GM21515 (cell line): Measurements from ENCODE around the gene TBX1.

Source experiments
- ATAC-seq: cut with Tn5 transposase; IDR thresholded peaks from one replicate; pipeline ENCODE4 v1.9.1; 2021; ENCODE audit not compliant: unreplicated experiment

TBX1 gene

DNA sequence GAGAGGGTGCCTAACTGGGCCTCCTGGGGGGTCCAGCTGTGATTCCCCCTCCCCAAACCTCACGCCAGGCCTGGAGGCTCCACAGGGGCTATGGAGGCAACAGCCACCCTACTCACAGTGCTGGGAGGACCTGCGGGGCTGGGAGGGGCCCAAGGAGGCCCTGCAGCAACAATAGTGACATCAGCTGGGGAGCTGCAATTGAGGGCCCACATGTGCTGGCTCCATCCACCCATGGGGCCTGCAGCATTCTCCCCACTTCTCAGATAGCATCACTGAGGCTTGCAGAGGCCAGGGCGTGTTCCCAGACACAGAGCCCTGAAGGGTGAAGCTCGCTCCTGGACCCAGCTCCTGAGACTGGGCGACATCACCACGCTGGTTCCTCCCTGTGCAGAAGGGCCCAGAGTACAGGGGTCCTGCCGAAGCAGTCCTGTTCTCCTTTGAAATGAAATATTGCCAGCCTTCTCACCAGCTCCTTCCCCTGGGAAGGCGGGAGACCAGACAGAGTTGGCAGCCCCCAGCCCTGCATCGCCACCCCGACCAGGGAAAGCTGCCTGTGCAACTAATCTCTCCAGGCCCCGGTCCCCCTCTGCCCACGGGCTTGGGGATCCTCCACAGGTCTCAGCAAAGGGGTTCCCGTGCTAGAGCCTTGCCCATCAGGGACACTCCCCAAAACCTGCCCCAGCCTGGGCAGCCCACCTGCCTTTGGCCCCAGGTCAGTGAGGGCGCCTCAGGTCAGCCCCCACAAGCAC, 8.9 kb upstream of the TBX1 start:
- ATAC-seq, result no peak

DNA sequence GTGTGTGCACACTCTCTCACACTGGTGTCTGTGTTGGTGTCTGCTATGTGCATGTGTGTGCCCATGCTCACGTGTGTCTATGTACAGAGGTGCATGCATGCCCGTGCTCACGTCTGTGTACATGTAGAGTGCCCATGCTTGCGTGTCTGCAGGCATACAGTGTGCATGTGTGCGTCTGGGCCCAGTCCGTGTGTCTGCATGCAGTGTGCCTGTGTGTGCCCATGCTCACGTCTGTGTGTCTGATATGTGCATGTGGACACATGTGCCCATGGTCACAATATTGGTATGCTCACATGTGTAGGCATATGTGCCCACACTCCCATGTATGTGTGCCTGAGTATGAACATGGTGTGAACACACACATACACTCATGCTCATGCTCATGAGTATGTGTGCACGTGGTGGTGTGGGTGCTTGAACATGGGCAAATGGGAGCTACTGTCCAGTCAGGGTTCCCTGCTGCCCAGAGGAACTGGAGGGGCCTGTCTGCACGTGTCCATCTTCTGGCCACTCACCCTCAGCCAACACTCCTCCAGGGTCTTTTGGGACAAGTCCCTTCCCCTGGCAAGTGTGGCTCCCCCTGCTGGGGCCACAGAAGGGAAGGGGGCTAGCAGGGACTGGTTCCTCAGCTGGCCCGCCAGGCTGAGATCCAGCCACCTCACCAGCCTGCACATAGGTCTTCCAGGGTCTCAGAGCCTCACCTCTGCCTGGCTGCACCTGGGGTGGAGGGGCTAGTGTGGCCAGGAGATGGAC, 7.3 kb upstream of the TBX1 start:
- no peak for ATAC-seq

DNA sequence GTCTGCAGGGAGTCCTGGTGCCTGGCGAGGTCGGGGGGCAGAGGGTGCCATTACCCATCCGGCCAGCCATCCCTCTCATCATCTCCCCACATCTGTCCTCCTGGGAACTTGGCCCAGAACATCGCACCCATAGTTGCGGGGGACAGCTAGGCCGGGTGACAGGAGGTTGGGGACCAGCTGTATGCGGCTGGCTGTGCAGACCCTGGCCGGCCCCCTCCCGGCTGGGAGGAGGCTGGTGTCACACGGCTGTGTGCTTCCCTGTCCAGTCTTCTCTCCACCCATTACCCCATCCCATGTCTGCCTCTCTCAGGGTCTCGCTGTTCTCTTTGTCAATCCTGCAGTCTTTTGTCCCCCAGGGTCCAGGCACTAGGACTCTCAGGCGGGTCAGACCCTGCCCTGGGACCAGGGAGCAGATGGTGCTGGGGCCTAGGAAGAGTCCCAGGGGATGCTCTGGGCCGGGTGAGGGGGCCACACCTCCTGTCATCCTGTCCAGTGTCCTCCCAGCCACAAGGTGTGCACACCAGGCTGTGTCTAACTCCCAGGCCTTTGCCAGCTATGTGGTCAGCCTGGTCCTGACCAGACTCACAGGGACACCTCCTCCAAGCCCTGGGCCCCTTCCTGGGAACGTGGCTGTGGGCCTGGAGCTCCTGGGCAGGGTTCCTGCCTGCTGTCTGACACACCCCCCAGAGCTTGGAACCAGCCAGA, 6.4 kb upstream of the TBX1 start:
- no peak for ATAC-seq

DNA sequence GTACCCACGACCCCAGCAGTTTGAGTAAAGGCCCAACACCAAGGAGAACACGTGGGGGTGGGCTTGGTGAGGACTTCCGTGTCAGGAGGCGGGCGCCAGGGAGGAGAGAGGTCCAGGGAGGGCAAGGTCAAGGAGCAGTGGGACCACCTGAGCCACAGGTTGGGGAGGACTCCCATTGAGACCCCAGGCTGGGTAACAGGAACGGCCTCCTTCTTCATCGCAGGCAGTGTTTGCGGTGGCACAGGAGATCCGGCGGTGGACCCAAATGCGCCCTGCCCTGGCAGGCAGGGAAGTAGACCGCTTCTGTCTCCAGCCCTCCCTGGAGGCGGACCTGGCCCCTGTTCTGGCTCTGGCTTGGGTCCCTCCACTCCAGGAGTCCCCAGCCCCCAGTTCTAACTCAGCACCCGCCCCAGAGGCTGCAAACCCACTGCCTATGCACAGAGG, 5.9 kb upstream of the TBX1 start:
- ATAC-seq, result no peak

DNA sequence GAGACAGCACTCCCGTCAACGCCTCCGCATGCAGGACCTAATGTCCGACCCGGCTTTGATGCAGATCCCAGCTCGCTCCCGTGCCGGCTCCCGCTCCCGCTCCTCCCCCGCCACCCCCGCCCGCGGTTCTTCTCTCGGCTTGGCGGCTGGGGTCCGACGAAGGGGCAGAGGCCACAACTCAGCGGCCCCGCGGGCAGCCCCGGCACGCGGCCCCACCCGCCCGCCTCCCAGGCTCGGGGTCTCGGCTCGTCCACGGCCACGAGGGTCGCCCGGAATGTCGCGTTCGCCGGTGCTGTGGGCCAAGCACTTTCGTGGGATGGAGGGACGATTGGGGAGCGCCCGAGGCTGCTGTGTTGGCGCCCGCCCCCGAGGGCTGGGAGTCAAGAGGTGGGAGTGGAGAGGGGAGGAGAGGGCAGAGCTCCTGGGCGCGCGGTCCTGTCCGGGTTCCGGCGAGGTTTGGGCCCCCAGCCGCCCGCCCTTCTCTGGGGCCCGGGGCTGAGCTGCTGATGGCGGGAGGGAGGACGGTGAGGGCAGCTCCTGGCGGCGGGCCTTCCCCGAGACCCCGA, 5.3 kb upstream of the TBX1 start:
- no peak for ATAC-seq

DNA sequence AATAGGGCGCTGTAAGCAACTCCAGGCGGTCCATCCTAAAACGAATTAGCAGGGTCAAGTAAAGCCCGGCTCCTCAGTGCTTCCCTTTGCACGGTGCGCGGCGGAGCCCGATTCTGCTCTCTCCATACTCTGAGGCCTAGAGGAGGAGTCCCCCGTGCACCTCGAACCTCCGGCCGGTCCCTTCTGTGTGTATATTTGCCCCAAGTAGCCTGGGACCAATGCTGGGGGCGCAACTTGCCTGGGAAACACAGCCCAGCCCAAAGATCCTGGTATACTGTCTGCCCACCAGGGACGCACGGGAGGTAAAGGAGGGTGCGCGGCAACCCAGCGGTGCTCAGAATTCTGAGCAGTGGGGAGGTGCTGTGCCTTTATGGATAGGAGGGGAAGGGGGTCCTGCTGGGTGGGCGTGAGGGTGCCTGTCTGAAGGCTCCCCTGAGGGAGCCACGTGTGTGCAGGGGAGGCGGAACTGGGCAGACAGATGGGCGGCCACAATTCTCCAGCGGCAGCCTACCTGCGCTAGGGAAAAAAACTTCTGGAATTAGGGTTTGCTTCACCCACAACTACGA, 4.8 kb upstream of the TBX1 start:
- ATAC-seq, result no peak

DNA sequence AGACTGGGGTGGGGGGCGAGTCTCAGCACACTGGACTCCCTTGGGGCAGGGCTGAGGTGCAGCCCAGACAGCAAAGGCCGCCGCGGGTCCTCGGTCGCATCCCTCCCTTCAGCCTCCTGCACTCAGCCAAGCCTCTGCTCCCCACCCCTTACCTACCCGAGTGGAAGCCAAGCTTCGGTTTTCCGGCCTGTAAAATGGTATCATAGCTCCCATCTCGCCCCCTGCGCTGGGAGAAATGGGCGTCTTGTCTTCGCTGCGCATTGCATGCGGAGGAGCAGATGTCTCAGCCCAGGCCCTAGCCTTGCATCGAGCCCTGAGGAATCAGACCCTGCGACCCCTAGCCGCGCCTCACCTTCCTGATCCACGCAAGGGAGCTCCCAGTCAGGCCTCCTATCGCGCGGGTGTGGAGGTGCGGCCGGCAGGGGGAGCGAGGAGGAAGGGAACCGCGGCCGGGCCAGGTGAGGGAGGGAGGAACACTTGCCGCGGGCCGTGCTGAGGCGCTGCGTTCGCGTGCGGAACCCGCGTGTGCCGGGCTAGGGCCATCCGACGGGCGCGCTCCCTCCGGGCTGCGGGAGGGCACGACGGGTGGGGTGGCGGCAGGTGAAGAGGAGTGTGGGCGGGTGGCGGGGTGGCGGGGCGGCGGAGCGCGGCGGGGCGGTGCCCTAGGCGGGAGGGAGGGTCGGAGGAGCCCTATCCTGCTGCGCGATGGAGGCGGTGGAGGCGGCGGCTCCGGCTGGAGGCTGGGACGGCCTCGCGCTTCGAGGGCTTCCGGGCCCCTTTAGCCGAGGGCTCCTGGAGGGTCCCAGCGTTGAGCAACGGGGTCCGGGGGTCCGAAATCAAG, 4.1 kb upstream of the TBX1 start:
- no peak for ATAC-seq

DNA sequence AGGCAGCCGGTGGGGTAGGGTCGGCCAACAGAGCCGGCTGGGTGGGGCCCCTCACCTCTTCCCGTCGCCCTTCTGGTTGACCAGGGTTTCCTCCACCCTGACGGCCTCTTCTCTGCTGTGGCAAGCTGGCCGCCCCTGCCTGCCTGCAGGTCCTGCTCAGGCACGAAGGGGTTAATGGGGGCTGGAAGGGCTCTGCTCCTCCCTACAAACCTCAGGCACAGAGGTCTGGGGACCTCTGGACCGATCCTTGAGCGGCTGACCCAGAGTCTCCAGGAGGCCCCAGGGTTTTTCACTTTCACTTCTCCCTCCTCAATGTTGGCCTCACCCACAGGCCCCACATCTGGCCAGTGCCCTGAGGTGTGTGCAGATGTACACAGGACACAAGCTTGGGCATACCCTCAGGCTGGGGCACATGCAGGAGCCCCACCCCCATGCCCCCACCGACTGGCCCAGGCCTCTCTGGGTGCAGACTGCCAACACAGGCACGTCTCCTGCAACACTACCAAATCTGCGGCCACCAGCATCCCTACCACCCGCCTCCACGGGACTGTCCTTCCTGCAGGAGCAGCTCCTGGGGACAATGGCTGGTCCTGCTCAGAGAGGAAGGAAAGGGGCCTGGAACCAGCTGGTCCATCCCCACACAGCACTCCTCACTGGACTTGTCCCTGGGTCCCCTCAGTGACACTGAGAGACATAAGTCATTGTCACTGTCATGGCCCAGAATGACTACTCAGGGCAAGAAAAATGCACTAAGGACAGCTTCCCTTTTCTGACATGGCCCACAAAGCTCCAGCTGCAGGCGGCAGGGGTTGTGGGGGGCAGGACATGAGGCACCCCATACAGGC, 3.2 kb upstream of the TBX1 start:
- no peak for ATAC-seq

DNA sequence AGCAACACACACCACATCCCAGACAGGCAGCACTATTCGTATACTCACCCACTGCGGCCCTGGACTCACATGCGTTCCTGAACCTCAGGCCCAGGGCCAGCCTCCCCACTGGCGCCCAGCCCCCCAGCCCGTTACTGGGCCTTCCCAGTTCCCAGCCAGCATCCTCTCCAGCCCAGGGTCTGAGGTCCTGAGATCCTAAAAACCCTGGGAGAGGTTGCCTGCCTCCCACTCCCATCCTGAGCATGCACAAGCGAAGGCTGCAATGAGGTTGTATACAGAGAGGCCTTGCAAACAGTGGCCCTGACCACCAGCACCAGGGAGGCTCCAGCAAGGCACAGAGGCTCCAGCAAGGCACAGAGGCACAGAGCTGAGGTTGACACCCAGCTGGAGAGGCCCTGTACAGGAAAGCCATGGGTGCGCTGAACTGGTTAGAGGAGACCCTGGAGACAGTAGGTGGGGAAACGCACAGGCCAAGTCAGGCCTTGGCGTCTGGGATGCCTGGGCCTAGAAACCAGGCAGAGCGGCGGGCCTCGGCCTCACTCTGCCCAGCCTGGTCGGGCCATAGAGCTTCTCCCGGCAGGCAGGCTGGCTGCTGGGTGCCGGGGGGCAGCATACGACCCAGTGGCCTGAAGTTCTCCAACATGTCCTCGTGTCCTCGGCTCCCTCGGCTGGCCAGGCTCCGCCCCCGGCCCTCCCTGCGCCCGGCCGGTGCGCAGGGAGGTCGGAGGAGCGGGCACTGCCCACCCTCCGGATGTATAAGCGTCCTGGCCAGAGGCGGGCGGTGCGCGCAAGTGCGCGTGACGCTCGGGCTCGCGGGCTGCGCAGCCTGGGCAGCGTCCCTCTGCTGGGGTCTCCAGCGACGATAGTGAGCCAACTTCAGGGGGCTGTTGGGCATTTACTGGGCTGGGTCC, 2.3 kb upstream of the TBX1 start:
- no peak for ATAC-seq

DNA sequence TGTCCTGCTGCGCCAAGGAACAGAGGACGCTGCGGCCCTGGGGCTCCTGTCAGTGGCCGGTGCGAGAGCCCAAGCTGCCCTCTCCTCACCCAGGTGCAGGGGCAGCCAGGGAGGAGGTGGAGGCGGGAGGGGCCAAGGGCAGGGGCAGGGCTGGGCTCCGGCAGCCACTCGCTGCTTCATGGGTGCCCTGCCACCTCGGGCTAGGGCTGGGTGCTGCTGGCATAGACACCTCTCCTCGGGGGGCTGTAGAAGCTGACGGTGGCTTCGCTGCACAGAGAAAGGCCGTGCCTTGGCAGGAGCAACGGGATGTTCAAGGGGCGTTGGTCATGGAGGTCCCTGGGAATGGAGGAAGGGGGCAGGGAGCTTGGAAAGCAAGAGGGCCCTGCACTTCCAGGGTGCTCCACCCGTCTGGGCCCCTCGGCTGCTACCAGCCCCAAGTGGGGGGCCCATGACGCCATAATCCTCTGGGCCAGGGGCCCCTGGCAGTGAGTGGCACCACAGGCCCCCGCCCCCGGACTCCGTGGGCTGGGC, 1.6 kb upstream of the TBX1 start:
- ATAC-seq, result no peak

DNA sequence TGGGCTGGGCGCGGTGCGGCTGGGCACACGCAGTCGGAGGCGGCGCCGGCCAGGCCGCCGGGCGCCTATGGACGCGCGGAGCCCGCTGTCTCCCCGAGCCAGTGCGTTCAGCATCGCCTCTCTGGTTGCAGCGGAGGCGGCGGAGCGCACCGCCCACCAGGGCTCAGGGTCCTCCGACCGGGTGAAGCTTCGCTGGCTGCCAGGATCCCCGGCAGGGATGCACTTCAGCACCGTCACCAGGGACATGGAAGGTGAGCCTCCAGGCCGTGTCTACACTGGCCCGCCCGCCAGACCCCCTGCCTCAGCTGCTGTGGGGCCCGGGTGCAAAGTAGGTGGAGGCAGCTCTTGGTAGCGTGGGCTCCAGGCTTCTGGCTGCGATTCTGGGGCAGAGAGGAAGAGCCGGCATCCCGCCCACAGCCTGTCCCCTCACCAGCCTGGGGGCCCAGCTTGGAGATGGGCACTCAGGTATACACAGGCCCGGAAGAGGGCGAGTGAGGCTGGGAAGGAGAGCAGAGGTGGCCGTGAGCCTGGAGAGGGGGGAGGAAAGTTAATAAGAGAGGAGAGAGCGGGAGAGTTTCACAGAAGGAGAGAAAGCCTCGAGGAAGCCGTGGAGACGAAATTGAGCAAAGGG, 1.0 kb upstream of the TBX1 start:
- ATAC-seq, result no peak

DNA sequence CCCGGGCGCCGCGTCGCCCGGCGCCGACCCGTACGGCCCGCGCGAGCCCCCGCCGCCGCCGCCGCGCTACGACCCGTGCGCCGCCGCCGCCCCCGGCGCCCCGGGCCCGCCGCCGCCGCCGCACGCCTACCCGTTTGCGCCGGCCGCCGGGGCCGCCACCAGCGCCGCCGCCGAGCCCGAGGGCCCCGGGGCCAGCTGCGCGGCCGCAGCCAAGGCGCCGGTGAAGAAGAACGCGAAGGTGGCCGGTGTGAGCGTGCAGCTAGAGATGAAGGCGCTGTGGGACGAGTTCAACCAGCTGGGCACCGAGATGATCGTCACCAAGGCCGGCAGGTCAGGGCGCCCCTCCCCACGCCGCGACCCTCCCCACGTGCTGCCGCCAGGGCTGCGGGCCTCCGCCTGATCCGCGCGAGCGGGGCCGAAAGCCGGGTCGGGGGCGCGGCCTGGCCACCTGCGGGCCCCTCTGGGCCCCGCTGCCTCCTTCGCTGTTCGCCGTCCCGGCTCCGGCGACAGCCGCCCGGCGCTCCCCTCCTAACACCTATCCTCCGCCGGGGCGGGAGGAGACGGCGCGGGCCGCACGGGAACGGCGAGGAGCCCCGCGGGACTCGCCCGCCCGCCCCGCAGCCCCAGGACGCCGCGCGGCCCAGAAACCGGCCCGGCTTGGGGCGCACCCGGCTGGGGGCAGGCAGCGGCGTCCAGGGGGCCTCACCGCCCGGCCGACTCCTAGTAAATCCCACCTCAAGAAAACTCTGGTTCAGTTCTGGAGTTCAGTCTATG, 560 bp downstream of the TBX1 start:
- ATAC-seq, result no peak

DNA sequence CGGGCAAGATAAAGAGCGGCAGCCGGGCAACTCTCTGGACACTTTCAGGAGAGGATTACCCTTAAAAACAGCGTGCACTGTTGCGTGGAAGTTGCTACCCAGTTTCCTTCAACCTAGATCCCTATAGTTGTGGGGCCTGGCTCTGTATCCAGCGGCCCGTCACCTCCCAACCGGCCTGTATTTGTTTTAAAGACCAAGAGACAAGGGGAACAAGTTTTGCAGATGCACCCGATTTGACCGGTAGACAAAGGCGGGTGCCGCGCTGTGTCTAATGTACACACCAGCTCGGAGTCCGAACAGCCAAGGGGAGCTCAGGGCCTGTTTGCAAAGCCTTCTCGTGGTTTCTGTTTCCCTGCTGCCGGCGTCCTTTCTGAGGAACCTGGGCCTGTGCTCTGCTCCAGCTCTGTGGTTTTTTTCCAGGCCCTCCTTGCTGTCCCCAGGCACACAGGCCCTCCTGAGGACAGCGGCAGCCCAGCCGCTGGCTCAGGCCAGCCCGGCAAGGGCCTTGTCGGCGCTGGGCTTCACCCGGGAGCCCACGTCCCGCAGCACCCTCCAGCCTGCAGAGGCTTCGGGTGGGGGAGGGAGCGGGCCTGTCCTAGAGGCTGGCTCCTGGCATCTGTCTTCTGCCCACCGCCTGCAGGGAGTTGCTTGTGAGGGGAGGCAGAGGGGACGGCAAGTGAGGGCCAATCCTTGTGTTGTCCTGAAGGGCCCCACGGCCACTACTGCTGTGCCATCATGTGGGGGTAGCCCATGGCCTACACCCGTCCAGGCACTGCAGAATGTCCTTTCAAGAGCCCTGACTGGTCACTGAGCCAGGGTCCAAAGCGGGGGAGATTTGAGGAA, 1.4 kb downstream of the TBX1 start:
- no peak for ATAC-seq

DNA sequence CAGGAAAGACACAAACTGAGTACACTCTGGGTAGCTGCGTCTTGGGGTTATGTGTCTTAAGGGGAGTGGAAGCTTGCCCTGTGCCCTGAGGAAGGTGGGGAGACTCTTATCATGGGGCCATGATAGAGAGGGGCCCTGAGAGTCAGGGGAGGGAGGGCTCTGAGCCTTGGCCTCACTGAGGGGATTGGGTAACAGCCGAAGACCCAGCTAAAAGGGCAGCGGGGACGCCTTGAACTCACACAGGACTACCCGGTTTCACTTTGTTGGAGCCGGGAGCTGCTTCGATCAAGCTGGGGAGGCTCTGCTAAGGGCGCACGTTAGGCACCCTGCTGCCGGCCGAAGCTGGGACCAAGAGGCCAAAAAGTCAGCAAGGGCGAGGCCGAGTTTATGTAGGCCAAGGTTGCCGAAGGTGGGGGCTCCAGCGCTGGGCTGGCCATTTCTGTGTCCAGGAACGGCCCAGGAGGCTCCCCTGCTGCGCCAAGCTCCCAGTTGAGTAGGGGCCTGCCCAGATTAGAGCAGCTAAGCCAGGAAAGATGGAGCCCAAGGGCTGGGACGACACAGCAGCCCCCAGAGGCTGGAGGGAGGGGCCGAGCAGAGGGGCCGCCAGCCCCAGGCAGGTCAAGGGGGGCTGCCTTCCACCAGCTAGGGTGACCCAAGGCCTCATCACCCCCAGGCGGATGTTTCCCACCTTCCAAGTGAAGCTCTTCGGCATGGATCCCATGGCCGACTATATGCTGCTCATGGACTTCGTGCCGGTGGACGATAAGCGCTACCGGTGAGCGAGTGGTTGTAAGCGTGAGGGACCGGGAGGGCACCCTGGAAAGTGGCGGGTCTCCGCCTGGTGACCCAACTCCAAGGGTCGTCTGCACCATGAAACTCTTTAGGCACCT, 2.2 kb downstream of the TBX1 start:
- no peak for ATAC-seq
